Measurements from ENCODE around the gene NDUFS2.

Gene NDUFS2

DNA sequence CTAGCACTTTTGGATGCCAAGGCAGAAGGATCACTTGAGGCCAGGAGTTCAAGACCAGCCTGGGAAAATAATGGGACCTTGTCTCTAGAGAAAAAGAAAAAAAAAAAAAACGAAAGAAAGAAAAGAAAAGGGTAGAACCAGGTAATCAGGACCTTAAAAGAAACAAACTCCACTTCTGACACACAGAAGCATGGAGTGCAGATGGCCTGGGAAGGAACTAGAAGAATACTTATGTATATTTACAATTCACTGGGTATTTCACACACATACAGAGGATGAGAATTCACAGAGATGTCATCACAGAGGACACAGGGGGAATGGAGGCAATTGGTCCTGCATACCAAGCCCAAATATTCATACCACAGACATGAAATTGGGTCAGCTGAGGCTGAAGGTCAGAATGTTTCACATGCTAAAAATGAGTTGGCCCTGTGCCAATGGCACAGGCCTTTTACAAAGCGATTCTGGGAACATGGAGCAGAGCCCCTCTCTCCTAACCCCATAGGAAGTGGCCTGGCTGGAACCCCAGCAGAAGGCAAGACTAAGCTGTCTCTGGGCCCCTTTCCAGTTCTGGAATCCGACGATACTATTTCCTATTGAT lies 29.3 kb upstream of the NDUFS2 start:
- no peak for DNase-seq

DNA sequence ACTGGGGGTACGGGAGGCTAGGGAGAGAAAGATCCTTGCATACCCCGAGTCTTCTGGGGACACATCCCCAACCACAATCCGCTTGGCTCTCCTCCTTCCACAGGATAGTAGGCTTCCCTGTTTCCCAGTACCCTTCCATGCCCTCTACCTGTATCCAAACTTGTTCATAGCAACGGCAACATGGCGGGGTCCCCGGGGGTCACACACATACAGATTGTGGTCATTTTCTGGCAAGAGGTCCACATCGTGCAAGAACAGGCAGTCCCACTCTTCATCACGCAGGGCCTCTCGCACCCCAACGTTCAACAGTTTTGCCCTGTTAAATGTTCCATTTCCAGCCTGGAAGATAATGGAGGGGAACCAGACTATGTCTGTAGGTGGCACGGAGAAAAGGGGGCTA lies 28.5 kb upstream of the NDUFS2 start:
- no peak for DNase-seq

DNA sequence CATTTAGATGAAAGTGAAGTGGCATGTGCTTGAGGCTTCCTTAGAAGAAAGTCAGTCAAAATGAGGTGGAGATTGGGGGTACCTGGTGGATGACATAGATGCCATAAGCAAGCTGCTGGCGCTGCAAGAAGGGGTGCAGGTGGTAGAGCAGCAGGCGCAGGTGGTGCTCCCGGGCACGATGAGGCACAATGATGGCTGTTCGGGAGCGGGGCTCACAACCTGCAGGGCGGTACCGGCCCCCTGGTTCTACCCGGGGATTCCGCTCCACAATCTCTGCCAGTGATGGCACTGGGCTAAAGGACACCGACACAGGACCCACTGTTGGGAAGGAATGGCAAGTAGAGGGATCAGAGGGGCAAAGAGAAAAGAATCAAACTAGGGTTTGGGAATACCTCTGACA lies 27.3 kb upstream of the NDUFS2 start:
- DNase-seq: no peak

DNA sequence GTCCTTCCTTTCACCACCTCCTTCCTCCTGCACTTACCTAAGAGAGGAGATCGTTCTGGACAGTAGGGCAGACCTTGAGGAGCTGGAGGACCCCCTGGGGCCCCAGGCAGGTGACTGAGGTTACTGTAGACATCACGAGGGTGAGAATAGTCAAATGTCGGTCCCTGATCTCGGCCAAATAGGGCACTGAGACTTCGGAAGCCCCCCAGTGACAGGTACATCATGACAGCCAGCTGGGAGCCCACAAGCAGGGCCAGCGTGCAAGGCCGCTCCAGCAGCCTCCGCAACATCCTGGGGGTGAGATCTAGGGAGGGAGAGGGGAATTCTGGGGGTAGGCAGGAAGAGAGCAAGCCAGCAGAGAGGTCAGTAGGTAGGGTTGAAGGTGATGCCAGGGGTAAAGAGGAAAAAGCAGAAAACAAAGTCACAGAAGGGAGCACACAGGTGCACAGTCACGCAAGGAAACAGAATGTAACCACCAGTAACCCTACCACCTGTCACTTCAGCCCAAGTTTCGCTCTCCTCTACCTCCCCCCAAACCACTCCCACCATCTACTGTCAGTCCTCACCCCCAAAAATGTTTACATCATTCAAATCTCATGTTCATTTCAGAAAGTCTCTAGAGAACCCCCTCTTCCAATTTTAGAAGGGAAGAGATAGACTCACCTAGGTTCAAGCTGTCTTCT lies 26.3 kb upstream of the NDUFS2 start:
- DNase-seq: no peak

DNA sequence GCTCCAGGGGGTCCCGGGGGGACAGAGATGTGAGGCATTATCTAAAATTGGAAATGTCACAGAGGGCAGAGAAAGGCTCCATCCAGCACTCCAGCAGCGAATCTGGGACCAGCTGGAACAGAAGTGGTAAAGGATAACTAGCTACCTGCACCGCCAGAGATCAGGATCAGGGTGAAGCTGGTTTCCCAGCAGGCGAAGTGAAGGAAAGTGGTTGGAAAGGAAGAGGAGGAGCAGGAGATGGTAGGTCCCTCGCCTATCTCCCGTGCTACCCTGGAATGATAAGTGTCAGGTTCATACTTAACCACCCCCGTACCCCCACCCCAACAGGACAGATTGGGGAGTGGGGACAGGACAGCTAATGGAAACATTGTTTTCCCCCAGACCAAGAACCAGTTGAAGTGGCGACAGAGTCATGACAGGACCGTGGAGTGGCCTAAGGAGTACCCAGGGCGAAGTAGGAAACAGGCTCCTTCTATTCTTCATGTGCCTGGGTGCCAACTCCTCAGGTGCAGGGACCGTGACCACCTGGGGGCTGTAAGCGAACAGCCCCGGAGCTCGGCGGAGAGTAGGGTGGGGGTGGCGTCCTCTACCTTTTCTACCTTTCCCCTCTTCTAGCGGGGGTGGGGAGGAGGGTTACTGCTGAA lies 25.6 kb upstream of the NDUFS2 start:
- no peak for DNase-seq

DNA sequence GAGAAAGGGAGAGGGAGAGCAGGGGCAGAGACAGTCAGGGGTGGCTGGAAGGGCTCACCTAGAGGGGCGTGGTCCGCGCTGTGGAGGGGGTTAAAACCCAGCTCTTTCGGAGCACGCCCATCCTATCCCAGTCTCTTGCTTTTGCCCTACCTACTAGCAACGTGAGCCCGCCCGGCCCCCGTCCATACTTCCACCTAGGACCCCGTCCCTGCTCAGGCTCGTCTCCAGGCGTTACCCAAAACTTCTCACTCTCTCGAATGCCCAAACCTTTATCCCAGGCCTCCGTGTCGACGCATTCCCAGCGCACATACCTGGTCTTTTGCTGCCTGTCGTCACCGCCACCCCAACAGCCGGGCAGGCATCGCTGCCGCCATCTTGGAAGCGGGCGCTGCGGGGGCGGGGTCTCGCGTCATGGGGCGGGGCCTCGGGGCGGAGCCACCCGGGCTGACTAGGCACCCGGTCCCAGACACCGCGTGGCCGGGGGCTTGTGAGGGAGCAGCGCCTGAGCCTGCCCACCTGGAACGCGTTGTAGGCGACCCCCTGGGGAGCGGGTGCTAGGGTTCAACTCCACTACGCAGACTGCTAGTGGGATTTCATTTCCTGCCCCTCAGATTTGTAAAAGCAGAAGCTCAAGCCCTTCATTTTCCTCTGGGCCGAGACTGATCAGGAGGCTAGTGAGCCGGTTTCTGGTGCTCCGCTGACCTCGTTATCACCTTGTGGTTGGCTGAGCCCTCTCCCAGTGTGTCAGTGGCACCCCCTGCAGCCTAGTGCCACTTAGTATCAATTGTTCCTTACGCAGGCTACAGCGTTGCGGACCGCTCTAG lies 24.8 kb upstream of the NDUFS2 start, which contains the start of gene B4GALT3:
B4GALT3 (minus strand) TSS at position 396 of the 824 bp plus-strand sequence. CDS start 1,447 bp downstream, outside the sequence.
- DNase-seq: peak; percentile 91 to 94

DNA sequence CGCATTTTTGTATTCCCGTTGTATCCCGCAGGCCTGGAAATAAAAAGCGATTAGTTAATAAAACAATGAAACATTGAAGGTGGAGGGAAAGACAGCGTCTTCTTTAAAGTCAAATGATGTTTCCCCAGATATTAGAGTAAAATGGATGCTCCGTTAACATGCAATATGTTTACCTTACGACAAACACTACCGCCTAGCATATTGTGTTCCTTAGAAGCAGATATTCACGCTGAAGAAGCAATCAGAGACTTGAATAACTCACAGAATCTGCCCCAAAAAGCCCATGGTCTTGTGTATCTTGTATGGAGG lies 24.3 kb upstream of the NDUFS2 start:
- DNase-seq: no peak

DNA sequence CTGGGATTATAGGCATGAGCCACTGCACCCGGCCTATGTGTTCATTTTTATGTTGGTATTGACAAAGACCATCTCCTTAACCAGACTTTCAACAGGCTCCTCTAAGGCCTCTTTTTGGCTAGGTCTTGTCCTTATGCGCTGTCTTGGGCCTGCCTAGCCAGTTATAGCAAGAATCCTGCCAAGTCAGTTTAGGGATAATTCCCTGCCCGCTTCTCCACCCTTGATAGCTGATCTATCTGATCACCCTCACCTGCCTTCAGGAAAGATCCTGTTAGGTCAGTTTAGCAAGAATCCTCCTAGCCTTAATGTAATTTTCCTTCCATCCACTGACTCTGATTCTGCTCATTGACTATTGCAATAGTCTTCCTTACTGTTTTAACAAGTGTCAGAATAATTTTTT lies 22.5 kb upstream of the NDUFS2 start:
- no peak for DNase-seq

DNA sequence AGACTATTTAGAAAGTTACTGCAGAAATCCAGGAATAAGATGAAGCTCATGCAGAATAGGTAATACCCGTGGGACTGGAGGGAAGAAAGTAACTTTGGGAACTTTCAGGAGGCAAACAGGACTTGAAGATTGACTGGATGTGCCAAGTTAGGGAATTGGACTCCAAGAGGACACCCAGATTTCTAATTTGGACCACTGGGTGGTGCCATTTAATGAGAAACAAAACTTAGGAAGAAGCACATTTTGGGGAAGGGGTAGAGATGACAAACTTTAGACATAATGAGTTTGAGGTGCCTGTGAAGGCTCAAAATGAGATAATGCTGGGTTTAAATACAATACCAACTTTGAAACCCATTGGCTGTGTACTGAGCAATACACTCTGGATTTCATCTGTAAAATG lies 21.5 kb upstream of the NDUFS2 start:
- DNase-seq: no peak

DNA sequence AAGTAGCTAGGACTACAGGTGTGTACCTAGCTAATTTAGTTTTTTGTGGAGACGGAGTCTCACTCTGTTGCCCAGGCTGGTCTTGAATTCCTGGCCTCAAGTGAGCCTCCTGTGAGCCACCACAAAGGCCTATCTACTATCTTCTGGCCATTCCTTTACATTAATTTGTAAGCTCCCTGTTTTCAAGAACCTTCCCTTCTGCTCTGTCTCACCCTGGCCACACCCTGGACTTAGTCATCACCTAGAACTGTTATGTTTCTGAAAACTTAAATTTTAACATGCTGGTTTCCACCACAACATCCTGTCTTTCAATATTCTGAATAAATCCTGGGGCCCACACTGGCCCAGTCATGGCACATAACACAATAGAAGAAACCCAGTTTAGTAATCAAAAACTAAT lies 20.0 kb upstream of the NDUFS2 start:
- no peak for DNase-seq

DNA sequence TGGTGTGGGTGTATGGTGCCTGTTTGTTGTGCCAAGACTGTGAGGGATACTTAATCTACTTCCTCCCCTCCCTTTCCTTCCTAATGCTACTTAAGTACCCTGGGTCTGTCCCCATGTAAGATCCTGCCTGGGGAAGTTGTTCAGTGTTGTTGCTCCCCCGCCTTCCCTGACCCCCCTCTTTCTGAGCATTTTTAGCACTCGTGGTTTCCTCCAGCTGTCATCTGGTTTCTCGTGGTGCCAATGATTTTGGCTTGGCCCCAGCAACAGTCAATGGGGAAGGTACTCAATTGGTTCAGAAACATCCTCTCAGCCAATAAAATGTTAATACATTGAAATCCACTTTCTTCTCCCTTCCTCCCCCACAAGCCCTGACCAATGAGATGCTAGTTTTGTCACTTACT lies 16.9 kb upstream of the NDUFS2 start:
- no peak for DNase-seq

DNA sequence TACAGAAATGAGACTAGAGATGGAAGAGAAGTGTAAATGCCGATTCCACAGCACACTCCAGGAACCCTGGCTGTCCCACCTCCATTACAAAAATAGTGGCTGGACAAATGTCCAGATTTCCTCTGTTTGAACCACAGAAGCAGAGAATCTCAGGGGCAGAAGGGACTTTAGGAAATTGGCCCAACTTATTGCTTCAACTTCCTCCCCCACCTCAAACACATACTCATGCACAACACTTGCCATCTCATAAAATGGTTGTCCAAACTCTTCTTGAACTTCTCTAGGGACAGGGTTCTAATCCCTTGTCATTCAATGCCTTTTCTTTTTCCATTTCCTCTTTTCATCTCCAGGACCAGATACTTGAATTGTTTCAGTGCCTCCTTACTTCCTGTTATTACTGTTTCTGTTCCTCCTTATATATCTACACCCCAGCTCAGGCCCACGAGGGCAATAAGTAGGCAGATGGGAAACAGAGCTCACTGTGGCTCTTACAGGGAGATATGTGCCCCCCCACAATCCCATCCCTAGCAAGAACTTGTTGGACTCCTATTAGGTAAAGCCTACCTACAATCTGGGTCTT lies 16.3 kb upstream of the NDUFS2 start:
- no peak for DNase-seq

DNA sequence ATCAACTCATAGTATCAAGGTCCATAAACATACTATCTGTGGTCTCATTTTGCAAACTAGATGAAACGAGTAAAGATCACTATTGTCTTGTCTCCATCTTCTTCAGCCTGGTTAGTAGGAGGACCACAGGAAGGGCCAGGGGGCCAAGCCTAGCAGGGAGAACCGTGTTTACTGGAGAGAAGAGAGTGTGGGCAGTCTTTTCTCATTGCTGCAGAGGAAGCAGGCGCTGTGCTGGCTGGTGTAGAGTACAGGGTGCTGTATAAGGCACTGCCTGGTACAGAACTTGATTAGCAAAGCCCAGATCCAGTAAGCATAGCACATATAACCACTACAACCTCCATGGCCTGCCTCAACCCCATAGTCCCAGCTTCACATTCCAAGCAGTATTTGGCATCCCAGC lies 14.9 kb upstream of the NDUFS2 start:
- DNase-seq: no peak

DNA sequence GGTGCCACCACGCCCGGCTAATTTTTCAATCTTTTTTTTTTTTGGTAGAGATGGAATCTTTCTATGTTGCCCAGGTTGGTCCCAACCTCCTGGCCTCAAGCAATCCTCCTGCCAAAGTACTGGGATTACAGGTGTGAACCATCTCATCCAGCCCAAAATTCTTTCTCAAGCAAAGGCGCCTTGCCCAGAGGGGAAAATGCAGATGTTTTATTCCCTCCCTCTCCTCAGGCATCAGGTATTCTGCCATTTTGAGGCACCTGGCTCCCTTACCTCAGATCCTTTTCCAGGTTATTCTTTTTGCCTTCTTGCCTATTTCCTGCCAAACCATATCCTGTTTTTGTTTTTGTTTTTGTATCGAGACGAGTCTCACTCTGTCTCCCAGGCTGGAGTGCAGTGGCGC lies 13.8 kb upstream of the NDUFS2 start:
- DNase-seq: no peak

DNA sequence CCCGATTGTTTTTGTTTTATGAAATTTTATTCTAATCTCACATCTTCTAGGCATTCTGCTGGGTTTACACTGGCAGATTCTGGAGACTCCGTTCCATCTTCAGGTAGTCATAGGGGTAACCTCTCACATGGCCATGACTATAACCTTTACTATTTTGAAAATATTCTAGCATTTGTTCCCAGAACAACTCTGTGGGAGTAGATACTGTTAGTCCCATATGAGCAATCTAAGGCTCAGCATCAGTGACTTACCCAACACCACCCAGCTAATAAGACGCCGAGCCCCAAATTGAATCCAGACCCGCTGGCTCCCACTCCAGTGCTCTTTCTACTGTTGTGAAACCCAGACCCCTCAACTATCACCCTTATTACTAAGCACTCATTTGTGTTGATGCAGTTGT lies 13.1 kb upstream of the NDUFS2 start:
- DNase-seq: no peak

DNA sequence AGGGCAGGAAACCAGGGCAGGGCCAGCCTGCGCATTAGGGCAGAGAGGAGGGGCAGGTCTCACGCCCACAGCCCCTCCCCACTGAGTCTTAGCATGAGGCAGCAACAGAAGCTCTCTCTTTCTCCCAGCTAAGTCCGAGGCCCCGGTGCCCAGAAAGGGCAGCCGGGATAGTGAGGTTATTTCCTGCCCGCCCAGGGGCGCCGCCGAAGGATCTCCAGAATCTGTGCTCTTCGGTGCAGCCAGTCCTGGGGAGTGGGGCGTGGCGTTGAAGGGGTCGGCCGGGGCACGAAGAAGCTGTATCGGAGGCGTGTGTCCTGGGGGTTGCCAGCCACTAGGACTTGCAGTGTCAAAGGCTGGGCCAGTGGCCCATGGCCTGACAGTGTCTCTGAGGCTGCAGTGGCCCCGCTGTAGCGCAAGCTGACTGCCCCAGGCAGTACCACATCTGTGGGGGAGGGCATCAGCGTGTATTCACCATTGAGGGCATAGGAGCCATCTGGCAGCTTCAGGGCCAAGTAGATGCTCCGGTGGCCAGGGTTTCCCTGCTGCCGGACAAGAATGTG lies 11.1 kb upstream of the NDUFS2 start:
- DNase-seq: no peak

DNA sequence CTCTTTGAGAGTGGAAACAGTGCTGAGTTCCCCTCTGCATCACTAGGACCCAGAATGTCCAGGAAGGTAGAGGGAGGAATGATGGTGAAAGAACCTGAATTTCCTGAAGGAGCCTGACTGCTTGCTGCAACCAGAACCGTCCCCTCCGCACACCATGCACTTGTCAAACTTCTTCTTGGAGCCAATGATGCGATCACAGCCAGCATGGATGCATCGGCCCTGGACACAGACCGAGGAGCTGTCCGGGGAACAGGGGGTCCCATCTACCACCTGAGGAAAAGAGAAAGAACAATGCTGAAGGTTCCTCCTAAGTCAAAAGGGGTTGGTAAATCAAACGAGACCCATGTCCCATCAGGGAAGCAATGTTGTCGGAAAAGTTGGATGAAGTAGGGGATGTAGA lies 10.2 kb upstream of the NDUFS2 start:
- no peak for DNase-seq

DNA sequence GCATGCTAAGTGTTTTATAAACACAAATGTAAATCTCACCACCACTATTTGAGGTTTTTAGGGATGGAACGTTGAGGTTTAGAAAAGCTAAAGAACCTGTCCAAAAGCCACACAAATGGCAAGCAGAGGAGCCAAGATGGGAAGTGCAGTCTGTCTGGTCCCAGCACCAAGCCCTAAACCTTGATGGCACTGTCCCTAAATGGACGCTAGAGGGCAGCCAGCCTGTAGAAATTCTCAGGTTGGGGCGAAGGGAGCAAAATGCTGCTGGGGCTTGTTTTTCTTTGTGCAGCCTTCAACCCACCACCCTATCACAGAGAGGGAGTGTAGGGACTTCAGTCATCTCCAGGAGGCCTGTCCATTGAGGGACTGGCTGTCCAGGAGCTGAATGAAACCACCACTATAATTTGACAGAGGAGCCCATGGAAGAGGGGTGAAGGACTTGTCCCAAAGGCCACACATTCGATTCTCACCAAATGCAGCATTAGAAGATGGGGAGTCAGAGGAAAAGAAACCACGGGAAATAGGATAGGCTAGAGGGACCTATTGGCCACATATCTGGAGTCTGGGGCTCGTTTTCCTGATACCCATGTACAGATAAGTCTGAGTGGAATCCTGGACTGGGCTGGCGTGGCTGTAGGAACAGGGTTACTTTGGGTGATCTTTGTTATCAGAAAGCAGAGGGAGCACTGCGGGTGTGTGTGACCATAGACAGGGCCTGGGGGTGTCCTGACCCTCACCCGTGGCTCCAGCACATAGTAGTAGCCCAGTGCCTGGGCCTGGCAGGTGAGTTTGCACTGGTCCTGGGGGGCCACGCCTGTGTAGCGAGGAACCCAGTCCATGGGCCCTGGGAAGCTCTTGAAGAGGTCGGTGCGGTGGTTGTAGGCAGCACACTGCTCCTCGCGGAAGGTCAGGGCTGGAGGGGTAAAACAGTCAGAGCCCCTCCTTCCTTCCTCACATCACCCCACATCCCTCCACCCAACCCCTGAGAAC lies 9.4 kb upstream of the NDUFS2 start:
- DNase-seq: peak; percentile 81 to 83

DNA sequence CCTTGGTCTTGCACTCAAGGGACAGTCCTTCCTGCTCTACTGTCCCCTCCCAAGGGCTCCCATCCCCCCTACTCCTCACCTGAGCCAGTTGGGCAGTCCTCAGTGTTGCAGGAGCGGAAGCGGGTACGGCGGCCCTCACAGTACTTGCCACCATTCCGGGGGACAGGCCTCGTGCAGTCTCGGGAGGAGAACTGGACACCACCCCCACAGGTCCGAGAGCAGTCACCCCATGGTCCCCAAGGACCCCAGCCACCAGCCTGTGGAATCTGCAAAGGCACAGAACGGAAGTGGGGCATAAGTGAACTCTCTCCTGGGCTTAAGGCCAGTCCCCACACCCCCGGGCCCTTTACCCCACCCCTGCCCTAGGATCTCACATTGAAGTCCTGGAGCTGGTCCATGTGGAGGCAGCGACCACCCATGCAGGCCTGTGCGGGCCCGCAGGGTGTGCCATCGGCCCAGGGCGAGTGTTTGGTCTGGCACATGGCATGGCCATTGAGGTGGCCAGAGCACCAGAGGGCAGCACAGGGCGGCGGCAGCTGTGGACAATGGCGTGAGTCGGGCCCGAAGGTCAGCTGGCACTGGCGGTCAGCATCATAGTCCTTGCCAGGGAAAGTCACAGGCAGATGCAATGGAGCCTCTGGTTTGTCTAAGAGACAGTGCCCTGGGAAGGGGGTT lies 8.5 kb upstream of the NDUFS2 start:
- DNase-seq: peak; percentile 50 to 63

DNA sequence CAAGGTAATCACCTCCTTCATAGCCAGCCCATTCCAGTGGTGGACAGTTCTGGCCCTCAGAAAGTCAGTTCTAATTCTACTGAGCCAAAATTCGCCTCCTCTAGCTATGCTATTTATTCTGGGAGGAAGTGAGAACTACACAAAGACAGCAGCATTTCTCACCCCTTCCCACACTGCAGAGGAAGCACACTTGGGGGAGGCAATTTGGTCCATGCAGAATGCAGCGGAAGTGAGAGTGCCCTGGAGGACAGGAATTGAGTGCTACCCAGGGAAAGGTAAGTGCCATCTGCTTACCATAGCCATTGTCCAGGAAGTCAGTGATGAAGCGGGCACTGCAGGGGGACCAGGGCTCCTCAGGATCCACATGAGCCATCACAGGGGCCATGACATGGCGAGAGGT lies 7.0 kb upstream of the NDUFS2 start:
- DNase-seq: no peak

DNA sequence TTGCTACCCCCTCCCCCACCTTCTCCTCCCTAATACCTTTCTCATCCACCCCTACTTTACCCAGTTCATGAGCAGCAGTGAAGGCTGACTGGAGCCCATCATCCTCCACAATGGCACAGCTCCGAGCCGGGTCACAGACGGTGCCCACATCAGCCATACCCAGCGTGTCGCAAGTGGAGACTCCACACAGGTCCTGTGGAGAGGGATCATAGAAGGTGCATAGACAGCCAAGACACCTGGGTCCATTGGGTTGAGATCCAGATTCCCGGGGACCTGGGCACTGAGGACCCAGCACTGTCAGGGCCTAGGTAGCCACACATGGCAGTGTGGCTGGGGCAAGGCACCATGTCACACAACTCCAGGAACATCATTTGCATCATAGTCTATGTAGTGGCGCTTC lies 6.1 kb upstream of the NDUFS2 start:
- no peak for DNase-seq

Data from SHP77 (cell line).